ENCODE results near the gene MOSPD3. TPM values are rescaled to one million over a fixed set of nuclear protein-coding genes. Genes with fewer than 3 reads are reported as not detected.

The MOSPD3 gene
- polyA plus RNA-seq, 1 of the 3 experiments (the other 2 are of a cell fraction), result 61.7 TPM

DNA sequence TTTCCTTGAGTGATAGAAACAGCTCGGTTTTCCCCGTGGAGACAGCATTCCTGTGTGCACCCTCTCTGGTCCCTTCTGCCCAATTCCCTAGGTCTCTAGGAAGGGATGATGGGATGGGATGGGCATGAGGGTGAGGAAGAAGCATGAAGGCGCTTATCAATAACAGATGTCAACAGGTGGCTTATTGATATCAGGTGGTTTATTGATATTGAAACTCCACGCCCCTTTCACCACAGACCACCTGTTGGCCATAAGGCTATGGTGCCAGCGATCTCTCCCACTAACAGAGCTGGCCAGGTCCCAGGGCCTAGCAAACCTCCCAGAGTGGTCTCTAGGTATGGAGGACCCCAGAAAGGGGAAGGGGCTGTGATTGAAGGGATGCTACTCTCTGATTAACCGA, 7.9 kb downstream of the MOSPD3 start:
- Histone ChIP-seq H3K4me3 (ENCODE audit: low read depth in 2 of 2, low read length in 1 of 2) (no peak overlapping the region), H3K4me2 (no peak overlapping the region), H3K9me3 (no peaks in the 10 kb centered on the region), H3K27me3 (ENCODE audit: insufficient read depth) (no peaks in the 10 kb centered on the region), H3K4me1 (ENCODE audit: control insufficient read depth in 1 of 2, insufficient read depth in 2 of 2, low read depth in 1 of 2, low read length in 1 of 2) (no peaks in the 10 kb centered on the region), H4K20me1 (ENCODE audit: insufficient read depth) (no peaks in the 10 kb centered on the region), H3F3A (replicated peaks; ENCODE audit: insufficient read depth) (peaks cover 8% of the 10 kb centered on the region), H3K27ac (ENCODE audit: low read depth in 2 of 2, low read length in 1 of 2) (no peak overlapping the region), H2AFZ (ENCODE audit: low read depth) (no peak overlapping the region), H3K9ac (no peak overlapping the region), H3K36me3 (replicated peaks in 1 of 2; ENCODE audit: control insufficient read depth in 1 of 2, insufficient read depth in 2 of 2, low read length in 1 of 2) (no peaks in the 10 kb centered on the region), H3K9me2 (no peaks in the 10 kb centered on the region), H3K79me2 (ENCODE audit: insufficient read depth) (no peaks in the 10 kb centered on the region)
- DNase-seq, result no peak
- no peak for TF ChIP-seq MEF2A (IDR thresholded peaks at IDR 0.05; ENCODE audit: borderline replicate concordance, low read depth)
- TF ChIP-seq NFIC (IDR thresholded peaks at IDR 0.05; ENCODE audit: borderline replicate concordance), result no peak
- no peak for TF ChIP-seq FOXJ3 (CRISPR knock-in tag; IDR thresholded peaks at IDR 0.05)
- no peak for TF ChIP-seq CHD2 (IDR thresholded peaks at IDR 0.05; ENCODE audit: low read length, partially characterized antibody)
- no peak for TF ChIP-seq TCF12 (IDR thresholded peaks at IDR 0.05)
- TF ChIP-seq GABPA (IDR thresholded peaks at IDR 0.05; ENCODE audit: low read depth), result no peak
- TF ChIP-seq SIN3A (IDR thresholded peaks at IDR 0.05; ENCODE audit: borderline replicate concordance, low read depth, low read length), result no peak
- TF ChIP-seq, protein P1, sequence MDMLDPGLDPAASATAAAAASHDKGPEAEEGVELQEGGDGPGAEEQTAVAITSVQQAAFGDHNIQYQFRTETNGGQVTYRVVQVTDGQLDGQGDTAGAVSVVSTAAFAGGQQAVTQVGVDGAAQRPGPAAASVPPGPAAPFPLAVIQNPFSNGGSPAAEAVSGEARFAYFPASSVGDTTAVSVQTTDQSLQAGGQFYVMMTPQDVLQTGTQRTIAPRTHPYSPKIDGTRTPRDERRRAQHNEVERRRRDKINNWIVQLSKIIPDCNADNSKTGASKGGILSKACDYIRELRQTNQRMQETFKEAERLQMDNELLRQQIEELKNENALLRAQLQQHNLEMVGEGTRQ (IDR thresholded peaks at IDR 0.05; ENCODE audit: borderline replicate concordance, low read depth, low read length), result no peak
- TF ChIP-seq RFX5 (IDR thresholded peaks at IDR 0.05; ENCODE audit: low read length), result no peak
- TF ChIP-seq TEAD4 (IDR thresholded peaks at IDR 0.05; ENCODE audit: borderline replicate concordance, insufficient read depth), result no peak
- TF ChIP-seq ELF1 (IDR thresholded peaks at IDR 0.05), result no peak
- TF ChIP-seq MXI1 (IDR thresholded peaks at IDR 0.05; ENCODE audit: low read depth, low read length), result no peak
- TF ChIP-seq, protein P2, sequence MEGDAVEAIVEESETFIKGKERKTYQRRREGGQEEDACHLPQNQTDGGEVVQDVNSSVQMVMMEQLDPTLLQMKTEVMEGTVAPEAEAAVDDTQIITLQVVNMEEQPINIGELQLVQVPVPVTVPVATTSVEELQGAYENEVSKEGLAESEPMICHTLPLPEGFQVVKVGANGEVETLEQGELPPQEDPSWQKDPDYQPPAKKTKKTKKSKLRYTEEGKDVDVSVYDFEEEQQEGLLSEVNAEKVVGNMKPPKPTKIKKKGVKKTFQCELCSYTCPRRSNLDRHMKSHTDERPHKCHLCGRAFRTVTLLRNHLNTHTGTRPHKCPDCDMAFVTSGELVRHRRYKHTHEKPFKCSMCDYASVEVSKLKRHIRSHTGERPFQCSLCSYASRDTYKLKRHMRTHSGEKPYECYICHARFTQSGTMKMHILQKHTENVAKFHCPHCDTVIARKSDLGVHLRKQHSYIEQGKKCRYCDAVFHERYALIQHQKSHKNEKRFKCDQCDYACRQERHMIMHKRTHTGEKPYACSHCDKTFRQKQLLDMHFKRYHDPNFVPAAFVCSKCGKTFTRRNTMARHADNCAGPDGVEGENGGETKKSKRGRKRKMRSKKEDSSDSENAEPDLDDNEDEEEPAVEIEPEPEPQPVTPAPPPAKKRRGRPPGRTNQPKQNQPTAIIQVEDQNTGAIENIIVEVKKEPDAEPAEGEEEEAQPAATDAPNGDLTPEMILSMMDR (IDR thresholded peaks at IDR 0.05), result no peak
- TF ChIP-seq, protein P3, sequence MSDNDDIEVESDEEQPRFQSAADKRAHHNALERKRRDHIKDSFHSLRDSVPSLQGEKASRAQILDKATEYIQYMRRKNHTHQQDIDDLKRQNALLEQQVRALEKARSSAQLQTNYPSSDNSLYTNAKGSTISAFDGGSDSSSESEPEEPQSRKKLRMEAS (IDR thresholded peaks at IDR 0.05; ENCODE audit: low read depth), result no peak
- ChIA-PET POLR2A (no interaction called here), CTCF (interaction anchor here (0.6 to 2.6 kb wide), 6 partner anchors 9 to 179 kb away, joined by 3 to 10 read pairs (median 3); no protein-coding TSS in a partner anchor)
- WGBS (ENCODE audit: low lambda C conversion rate), result 91% methylated on average over 6 of the region's 6 CpGs

DNA sequence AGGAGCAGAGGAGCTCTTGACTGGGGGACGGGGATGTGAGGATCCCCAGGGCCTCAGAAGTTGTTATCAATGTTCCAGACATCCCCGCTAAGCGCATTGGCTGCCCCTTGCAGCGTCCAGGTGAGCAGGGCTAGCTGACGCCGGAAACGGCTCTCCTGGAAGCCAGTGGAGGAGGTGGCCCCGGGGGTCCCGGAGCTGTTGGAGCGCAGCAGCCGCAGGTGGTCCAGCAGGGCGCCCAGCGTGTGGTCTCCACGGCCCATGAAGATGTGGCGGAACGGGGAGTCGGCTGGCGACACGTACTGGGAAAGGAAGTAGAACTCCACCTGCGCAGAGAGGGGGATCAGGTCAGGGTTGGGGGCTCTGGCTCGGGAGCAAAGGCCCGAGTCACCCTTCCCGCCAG, 8.5 kb downstream of the MOSPD3 start:
- Histone ChIP-seq H3K9me2 (no peaks in the 10 kb centered on the region), H3K27me3 (ENCODE audit: insufficient read depth) (no peaks in the 10 kb centered on the region), H3K4me1 (ENCODE audit: control insufficient read depth in 1 of 2, insufficient read depth in 2 of 2, low read depth in 1 of 2, low read length in 1 of 2) (no peaks in the 10 kb centered on the region), H3K4me3 (ENCODE audit: low read depth in 2 of 2, low read length in 1 of 2) (no peak overlapping the region), H3K27ac (ENCODE audit: low read depth in 2 of 2, low read length in 1 of 2) (no peak overlapping the region), H3F3A (replicated peaks; ENCODE audit: insufficient read depth) (peaks cover 10% of the 10 kb centered on the region), H3K4me2 (no peak overlapping the region), H3K36me3 (replicated peaks in 1 of 2; ENCODE audit: control insufficient read depth in 1 of 2, insufficient read depth in 2 of 2, low read length in 1 of 2) (no peaks in the 10 kb centered on the region), H4K20me1 (ENCODE audit: insufficient read depth) (no peaks in the 10 kb centered on the region), H3K79me2 (ENCODE audit: insufficient read depth) (no peaks in the 10 kb centered on the region), H3K9ac (no peak overlapping the region), H2AFZ (ENCODE audit: low read depth) (no peak overlapping the region), H3K9me3 (no peaks in the 10 kb centered on the region)
- ChIA-PET POLR2A (no interaction called here), CTCF (interaction anchor here (1.1 to 2.6 kb wide), 4 partner anchors 8 to 71 kb away, joined by 3 to 10 read pairs (median 6); no protein-coding TSS in a partner anchor)
- no peak for TF ChIP-seq POLR2AphosphoS5 (IDR thresholded peaks at IDR 0.05; ENCODE audit: low read depth, low read length)
- WGBS (ENCODE audit: low lambda C conversion rate), result 88% methylated on average over 23 of the region's 23 CpGs
- no peak for DNase-seq

Measured in SK-N-SH (cell line).